Fibroblast of peridontal ligament (primary cell): ENCODE data around the gene PINK1.

Source experiments
- DNase-seq: peaks from one replicate; pipeline ENCODE4 v3.0.0-alpha.2; 2010; ENCODE audit errors: extremely low read depth

PINK1 gene

GRCh38 chr1:20680269-20680668 lies 47.0 kb downstream of the PINK1 start:
- DNase-seq = no peak

- DNase-seq = no peak
Measured at GRCh38 chr1:20681999-20682398, 48.7 kb downstream of the PINK1 start.

GRCh38 chr1:20682571-20683236 lies 49.4 kb downstream of the PINK1 start:
- DNase-seq = no peak

GRCh38 chr1:20683614-20684013 lies 50.4 kb downstream of the PINK1 start:
- no peak for DNase-seq

GRCh38 chr1:20684050-20684620 lies 50.9 kb downstream of the PINK1 start:
- DNase-seq = no peak

GRCh38 chr1:20684651-20685050 lies 51.4 kb downstream of the PINK1 start:
- no peak for DNase-seq

- no peak for DNase-seq
Measured at GRCh38 chr1:20685099-20685662, 51.9 kb downstream of the PINK1 start.

GRCh38 chr1:20685741-20686140 lies 52.5 kb downstream of the PINK1 start:
- DNase-seq = no peak

GRCh38 chr1:20686883-20687725 lies 53.8 kb downstream of the PINK1 start:
- no peak for DNase-seq

- DNase-seq = no peak
Measured at GRCh38 chr1:20689645-20690056, 56.4 kb downstream of the PINK1 start.

- no peak for DNase-seq
Measured at GRCh38 chr1:20691872-20692271, 58.6 kb downstream of the PINK1 start.

GRCh38 chr1:20693623-20694022 lies 60.4 kb downstream of the PINK1 start:
- no peak for DNase-seq

- no peak for DNase-seq
Measured at GRCh38 chr1:20695515-20695914, 62.3 kb downstream of the PINK1 start.

- peak; percentile 89 for DNase-seq
Measured at GRCh38 chr1:20696397-20697333, 63.4 kb downstream of the PINK1 start.

GRCh38 chr1:20697563-20697962 lies 64.3 kb downstream of the PINK1 start:
- DNase-seq = no peak

- peak; percentile 41 for DNase-seq
Measured at GRCh38 chr1:20698195-20698910, 65.1 kb downstream of the PINK1 start.

- no peak for DNase-seq
Measured at GRCh38 chr1:20699558-20699957, 66.3 kb downstream of the PINK1 start.

- no peak for DNase-seq
Measured at GRCh38 chr1:20700636-20701215, 67.5 kb downstream of the PINK1 start.
